HUES6 (cell line): ENCODE results near the gene KLHDC7A.

ENCODE experiments used
- H3K27ac ChIP-seq: 2 replicates; pipeline ENCODE4 v1.7.0; 2013; ENCODE audit warnings: low read depth, mild to moderate bottlenecking, low read length, inconsistent platforms
- H3K27me3 ChIP-seq: 2 replicates; pipeline ENCODE4 v1.6.1; 2013; ENCODE audit warnings: low read length; ENCODE audit not compliant: control insufficient read depth, insufficient read depth
- H3K36me3 ChIP-seq: 2 replicates; pipeline ENCODE4 v1.6.1; 2013; ENCODE audit warnings: low read length; ENCODE audit not compliant: control insufficient read depth, insufficient read depth
- H3K4me1 ChIP-seq: 2 replicates; pipeline ENCODE4 v1.6.1; 2013; ENCODE audit warnings: low read length; ENCODE audit not compliant: control insufficient read depth, insufficient read depth
- H3K4me3 ChIP-seq: 2 replicates; pipeline ENCODE4 v1.5.1; 2013; ENCODE audit warnings: low read depth, low read length
- H3K9ac ChIP-seq: one replicate; pipeline ENCODE4 v1.6.1; 2013; ENCODE audit warnings: mild to moderate bottlenecking, low read length
- H3K9me3 ChIP-seq: 2 replicates; pipeline ENCODE4 v1.6.1; 2013; ENCODE audit warnings: low read depth, low read length; ENCODE audit not compliant: control insufficient read depth, insufficient read depth

Gene KLHDC7A

DNA sequence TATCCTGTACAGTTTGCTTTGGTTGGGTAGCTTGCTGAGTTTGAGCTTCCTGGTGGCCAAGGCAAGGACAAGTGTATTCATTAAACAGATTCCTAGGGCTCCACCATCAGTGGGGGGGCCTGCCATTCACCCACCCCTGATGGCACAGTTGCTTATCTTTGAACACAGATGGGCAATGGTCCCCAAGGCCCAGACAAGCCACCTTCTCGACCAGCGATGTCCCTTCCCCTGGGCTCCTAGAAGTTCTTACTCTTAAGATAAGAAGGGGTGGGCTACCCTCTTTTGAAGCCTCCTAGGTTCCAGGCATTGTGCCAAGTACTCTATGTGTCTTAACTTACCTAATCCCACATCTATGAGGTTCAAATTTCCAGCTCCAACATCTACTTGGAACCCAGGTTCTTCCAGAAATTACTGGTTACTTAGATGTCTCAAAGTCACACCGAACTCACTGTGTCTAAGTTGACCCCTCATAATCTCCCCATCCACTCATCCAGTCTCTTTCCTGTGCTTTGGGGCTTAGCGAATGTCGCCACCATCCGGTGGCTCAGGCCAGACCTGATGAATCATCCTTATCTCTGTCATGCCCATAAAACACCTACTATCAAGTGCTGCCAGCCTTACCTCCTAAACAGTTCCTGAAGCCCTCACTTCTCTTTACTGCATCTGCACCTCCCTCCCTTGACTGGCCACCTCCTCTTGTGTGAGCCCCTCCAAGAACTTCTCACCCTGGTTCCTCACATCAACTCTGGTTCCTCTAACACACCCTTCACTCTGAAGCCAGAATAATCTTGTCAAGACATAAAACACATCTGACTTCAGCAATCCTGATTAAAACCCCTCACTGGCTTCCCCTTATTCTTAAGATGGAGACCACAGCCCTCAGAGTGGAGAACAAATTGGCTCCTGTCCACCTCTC lies 50.1 kb downstream of the KLHDC7A start:
- no peaks in the 10 kb centered on the region for H3K36me3 ChIP-seq
- peaks cover 5% of the 10 kb centered on the region for H3K27me3 ChIP-seq
- no peaks in the 10 kb centered on the region for H3K4me1 ChIP-seq
- H3K4me3 ChIP-seq = no peak overlapping the region
- no peak overlapping the region for H3K9ac ChIP-seq
- H3K9me3 ChIP-seq = no peaks in the 10 kb centered on the region
- no peak overlapping the region for H3K27ac ChIP-seq

GRCh38 chr1:18531503-18531845 lies 50.7 kb downstream of the KLHDC7A start:
- Histone ChIP-seq H3K4me1 (no peaks in the 10 kb centered on the region), H3K27ac (no peak overlapping the region), H3K9me3 (no peaks in the 10 kb centered on the region), H3K4me3 (no peak overlapping the region), H3K9ac (no peak overlapping the region), H3K36me3 (no peaks in the 10 kb centered on the region), H3K27me3 (peaks cover 5% of the 10 kb centered on the region)

GRCh38 chr1:18532390-18533170 lies 51.9 kb downstream of the KLHDC7A start:
- Histone ChIP-seq H3K9ac (no peak overlapping the region), H3K9me3 (no peaks in the 10 kb centered on the region), H3K36me3 (no peaks in the 10 kb centered on the region), H3K4me3 (no peak overlapping the region), H3K27me3 (peaks cover 9% of the 10 kb centered on the region), H3K27ac (no peak overlapping the region), H3K4me1 (no peaks in the 10 kb centered on the region)

DNA sequence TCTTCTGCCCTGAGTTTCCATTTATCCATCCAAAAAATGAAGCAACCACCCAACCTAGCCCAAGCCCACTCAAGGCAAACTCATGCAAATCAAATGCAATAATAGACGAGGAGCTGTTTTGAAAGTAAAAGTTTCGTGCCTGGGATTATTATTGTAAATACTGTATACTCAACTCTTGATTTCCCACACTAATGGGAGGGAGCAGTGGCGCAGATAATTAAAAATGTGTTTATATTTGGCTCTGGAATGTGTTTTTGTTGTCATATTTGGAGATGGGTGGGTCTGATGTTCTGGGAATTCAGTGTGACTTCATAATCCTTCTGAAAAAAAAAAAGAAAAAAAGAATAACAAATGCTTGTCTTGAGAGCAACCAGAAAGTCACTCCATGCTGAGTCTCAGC lies 52.5 kb downstream of the KLHDC7A start:
- Histone ChIP-seq H3K27me3 (peaks cover 13% of the 10 kb centered on the region), H3K9me3 (no peaks in the 10 kb centered on the region), H3K4me1 (no peaks in the 10 kb centered on the region), H3K4me3 (no peak overlapping the region), H3K9ac (no peak overlapping the region), H3K36me3 (no peaks in the 10 kb centered on the region), H3K27ac (no peak overlapping the region)

GRCh38 chr1:18534810-18535205 lies 54.1 kb downstream of the KLHDC7A start:
- Histone ChIP-seq H3K27ac (no peak overlapping the region), H3K27me3 (peaks cover 16% of the 10 kb centered on the region)

More at GRCh38 chr1:18534810-18535205, 54.1 kb downstream of the KLHDC7A start:
- H3K9me3 ChIP-seq = no peaks in the 10 kb centered on the region
- H3K9ac ChIP-seq = no peak overlapping the region
- H3K4me3 ChIP-seq = no peak overlapping the region
- H3K36me3 ChIP-seq = no peaks in the 10 kb centered on the region
- H3K4me1 ChIP-seq = no peaks in the 10 kb centered on the region
